ENCODE measurements around the gene ELFN2.

GRCh38 chr22:37368058-37368457 lies 59.2 kb downstream of the ELFN2 start:
- TF ChIP-seq, protein P1, sequence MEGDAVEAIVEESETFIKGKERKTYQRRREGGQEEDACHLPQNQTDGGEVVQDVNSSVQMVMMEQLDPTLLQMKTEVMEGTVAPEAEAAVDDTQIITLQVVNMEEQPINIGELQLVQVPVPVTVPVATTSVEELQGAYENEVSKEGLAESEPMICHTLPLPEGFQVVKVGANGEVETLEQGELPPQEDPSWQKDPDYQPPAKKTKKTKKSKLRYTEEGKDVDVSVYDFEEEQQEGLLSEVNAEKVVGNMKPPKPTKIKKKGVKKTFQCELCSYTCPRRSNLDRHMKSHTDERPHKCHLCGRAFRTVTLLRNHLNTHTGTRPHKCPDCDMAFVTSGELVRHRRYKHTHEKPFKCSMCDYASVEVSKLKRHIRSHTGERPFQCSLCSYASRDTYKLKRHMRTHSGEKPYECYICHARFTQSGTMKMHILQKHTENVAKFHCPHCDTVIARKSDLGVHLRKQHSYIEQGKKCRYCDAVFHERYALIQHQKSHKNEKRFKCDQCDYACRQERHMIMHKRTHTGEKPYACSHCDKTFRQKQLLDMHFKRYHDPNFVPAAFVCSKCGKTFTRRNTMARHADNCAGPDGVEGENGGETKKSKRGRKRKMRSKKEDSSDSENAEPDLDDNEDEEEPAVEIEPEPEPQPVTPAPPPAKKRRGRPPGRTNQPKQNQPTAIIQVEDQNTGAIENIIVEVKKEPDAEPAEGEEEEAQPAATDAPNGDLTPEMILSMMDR (IDR thresholded peaks at IDR 0.05): no peak
- TF ChIP-seq POLR2A (IDR thresholded peaks at IDR 0.05) (no peak), EP300 (IDR thresholded peaks at IDR 0.05) (no peak), POLR2AphosphoS5 (IDR thresholded peaks at IDR 0.05) (no peak)
